AG04450 (cell line): ENCODE data around the gene ANGPTL3. TPM values are rescaled to one million over a fixed set of nuclear protein-coding genes. Genes with fewer than 3 reads are reported as not detected.
"Not testable (repeated sequence)": the region's sequence is repeated elsewhere in the genome, so short reads cannot be mapped to it uniquely, and the experiment has no call there.

Source experiments
- CTCF ChIA-PET: fragments of 300-600, 350-600 bp; formaldehyde crosslinking; extraction: SDS; loops from one replicate; lab custom pipeline; 2022; ENCODE audit warnings: antibody characterized with exemption, inconsistent platforms; lab: Charles Lee
- POLR2A ChIA-PET: fragments of 350-600 bp; formaldehyde crosslinking; extraction: SDS; loops from one replicate; lab custom pipeline; 2021; ENCODE audit warnings: antibody characterized with exemption, inconsistent platforms; lab: Yijun Ruan, JAX
- DNase-seq: peaks from one replicate; pipeline ENCODE4 v3.0.0-alpha.2; 2011; ENCODE audit warnings: low read depth, low spot score
- H3K27ac ChIP-seq: one replicate; pipeline ENCODE4 v1.5.1; 2012; ENCODE audit warnings: low read depth, low read length, control low read depth
- H3K27me3 ChIP-seq: one replicate; pipeline ENCODE4 v1.6.0; 2012; ENCODE audit warnings: low read length; ENCODE audit not compliant: control insufficient read depth, insufficient read depth
- H3K4me3 ChIP-seq: 2 replicates; pipeline ENCODE4 v1.5.1; 2011; ENCODE audit warnings: mild to moderate bottlenecking, low read depth, low read length, control low read depth
- H3K9me3 ChIP-seq: 2 replicates; pipeline ENCODE4 v1.5.1; 2012; ENCODE audit warnings: low read length; ENCODE audit not compliant: control insufficient read depth, insufficient read depth
- polyA plus RNA-seq: library from polyadenylated mRNA; depleted of rRNA; stranded (reverse); fragments of >200 nt; gene quantifications from 2 replicates; pipeline ENCODE4 v1.2.3, GENCODE V29; 2011
- TF ChIP-seq, protein P1 (sequence below): IDR thresholded peaks from 2 replicates; pipeline ENCODE4 v1.5.1; 2011; ENCODE audit warnings: low read depth, low read length, control low read depth, inconsistent platforms

The ANGPTL3 gene
- polyA plus RNA-seq, 1 experiment: not detected

DNA sequence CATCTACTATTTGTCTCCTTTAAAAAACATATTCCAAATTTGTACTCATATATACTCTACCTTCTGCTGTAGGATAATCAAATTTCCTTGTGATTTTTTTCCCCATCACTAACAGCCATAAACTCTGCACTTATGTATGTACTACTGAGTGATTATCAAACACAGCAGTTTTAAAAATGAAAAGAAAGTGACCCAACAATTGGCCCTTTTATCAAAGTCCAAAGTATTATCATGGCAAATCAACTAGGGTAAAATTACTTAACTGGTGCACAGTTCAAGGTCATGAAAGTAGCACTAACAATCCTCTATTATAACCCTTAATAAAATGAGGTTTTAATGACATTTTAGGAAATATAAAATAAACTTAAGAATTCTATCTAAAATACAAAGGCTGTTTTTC lies 11.6 kb downstream of the ANGPTL3 start:
- TF ChIP-seq, protein P1, sequence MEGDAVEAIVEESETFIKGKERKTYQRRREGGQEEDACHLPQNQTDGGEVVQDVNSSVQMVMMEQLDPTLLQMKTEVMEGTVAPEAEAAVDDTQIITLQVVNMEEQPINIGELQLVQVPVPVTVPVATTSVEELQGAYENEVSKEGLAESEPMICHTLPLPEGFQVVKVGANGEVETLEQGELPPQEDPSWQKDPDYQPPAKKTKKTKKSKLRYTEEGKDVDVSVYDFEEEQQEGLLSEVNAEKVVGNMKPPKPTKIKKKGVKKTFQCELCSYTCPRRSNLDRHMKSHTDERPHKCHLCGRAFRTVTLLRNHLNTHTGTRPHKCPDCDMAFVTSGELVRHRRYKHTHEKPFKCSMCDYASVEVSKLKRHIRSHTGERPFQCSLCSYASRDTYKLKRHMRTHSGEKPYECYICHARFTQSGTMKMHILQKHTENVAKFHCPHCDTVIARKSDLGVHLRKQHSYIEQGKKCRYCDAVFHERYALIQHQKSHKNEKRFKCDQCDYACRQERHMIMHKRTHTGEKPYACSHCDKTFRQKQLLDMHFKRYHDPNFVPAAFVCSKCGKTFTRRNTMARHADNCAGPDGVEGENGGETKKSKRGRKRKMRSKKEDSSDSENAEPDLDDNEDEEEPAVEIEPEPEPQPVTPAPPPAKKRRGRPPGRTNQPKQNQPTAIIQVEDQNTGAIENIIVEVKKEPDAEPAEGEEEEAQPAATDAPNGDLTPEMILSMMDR: no peak
- CTCF ChIA-PET: no interaction called here
- no peaks in the 10 kb centered on the region for H3K9me3 ChIP-seq
- H3K27ac ChIP-seq: no peak overlapping the region
- H3K27me3 ChIP-seq: no peaks in the 10 kb centered on the region
- H3K4me3 ChIP-seq: no peak overlapping the region
- DNase-seq: no peak
- POLR2A ChIA-PET: no interaction called here

DNA sequence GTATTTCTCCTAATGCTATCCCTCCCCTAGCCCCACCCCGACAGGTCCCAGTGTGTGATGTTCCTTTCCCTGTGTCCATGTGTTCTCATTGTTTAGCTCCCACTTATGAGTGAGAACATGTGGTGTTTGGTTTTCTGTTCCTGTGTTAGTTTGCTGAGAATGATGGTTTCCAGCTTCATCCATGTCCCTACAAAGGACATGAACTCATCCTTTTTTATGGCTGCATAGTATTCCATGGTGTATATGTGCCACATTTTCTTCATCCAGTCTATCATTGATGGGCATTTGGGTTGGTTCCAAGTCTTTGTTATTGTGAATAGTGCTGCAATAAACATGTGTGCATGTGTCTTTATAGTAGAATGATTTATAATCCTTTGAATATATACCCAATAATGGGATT lies 13.3 kb downstream of the ANGPTL3 start:
- POLR2A ChIA-PET, DNase-seq, CTCF ChIA-PET, H3K9me3 ChIP-seq, H3K27me3 ChIP-seq, H3K4me3 ChIP-seq, H3K27ac ChIP-seq: not testable (repeated sequence)

DNA sequence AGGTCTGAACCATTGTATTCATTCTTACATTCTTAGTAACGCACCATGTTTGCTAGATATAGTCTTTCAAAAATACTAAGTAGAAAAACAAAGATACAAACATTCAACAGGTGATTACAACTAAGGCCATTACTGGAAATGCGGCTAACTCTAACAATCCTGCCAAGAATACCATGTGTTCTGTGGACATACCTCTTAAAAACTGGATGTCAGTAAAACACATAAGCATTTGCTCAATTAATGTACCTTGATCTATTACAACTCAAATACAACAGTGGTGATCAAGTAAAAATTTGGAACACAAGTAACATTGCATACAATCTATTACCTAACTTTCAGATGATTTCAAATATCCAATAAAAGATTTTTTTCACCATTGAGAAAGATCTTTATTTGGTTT lies 15.4 kb downstream of the ANGPTL3 start:
- TF ChIP-seq, protein P1: no peak
- Histone ChIP-seq H3K9me3 (no peaks in the 10 kb centered on the region), H3K27ac (no peak overlapping the region), H3K27me3 (no peaks in the 10 kb centered on the region), H3K4me3 (no peak overlapping the region)
- ChIA-PET POLR2A (no interaction called here), CTCF (no interaction called here)
- no peak for DNase-seq

DNA sequence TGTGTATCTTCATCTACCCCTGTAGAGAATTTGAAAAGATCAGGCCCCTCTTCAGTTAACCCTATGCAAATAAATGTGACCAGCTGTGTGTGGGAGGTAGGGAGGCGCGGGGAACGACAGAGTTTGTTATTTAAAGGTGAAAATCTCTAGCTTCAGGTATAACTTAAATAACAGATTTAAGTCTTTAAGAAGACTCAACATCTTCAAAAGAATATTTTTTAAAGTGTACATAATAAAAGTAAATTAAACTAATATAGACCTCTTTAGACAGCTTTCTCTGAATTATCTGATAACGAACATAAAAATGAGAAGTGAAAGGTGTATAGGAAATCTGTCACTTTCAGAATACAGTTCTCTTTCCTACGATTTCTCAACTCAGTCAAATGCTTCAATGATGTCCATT lies 16.0 kb downstream of the ANGPTL3 start:
- H3K9me3 ChIP-seq: no peaks in the 10 kb centered on the region
- no peaks in the 10 kb centered on the region for H3K27me3 ChIP-seq
- no peak overlapping the region for H3K4me3 ChIP-seq
- CTCF ChIA-PET: interaction anchor here (1.1 kb wide), 1 partner anchor 83 kb away, joined by 4 read pairs; no protein-coding TSS in a partner anchor
- TF ChIP-seq, protein P1: no peak
- DNase-seq: no peak
- POLR2A ChIA-PET: no interaction called here
- no peak overlapping the region for H3K27ac ChIP-seq

DNA sequence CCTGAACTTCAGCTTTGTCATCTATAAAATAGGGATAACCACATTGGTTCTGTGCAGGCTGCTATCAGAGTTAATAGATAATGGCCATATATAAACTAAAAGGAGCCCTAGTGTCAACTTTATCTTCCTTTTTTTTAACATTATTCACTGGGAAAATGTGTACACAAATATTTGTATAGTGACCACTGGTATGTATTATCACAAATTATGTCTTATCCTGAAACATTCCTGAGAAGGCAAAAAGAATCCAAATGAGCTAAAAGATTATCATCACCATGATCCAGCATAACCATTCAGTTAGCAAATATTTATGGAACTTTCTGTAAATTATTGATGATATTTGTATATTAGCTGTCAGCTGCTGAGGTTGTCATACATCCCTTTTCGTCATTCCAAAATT lies 16.6 kb downstream of the ANGPTL3 start:
- no peak overlapping the region for H3K4me3 ChIP-seq
- DNase-seq: no peak

More for the DNA sequence above, 16.6 kb downstream of the ANGPTL3 start:
- Histone ChIP-seq H3K9me3 (no peaks in the 10 kb centered on the region), H3K27me3 (no peaks in the 10 kb centered on the region), H3K27ac (no peak overlapping the region)
- CTCF ChIA-PET: interaction anchor here (1.1 kb wide), 1 partner anchor 84 kb away, joined by 4 read pairs; no protein-coding TSS in a partner anchor
- TF ChIP-seq, protein P1: no peak
- POLR2A ChIA-PET: no interaction called here
